Dendritic cell treated with granulocyte-macrophage colony-stimulating factor and Interleukin-4, amounts not matched to agents 40 ng/mL and 50 ng/mL, for 4 days (primary cell): ENCODE data around the gene ALOX15.
"Not testable (repeated sequence)": the region's sequence is repeated elsewhere in the genome, so short reads cannot be mapped to it uniquely, and the experiment has no call there.

Experiments
- H3K27ac Mint-ChIP-seq: one replicate; pipeline ENCODE4 v1.8.0; 2022; ENCODE audit warnings: mild to moderate bottlenecking, mixed read lengths
- H3K27me3 Mint-ChIP-seq: one replicate; pipeline ENCODE4 v1.8.0; 2022; ENCODE audit warnings: mild to moderate bottlenecking, mixed read lengths
- H3K36me3 Mint-ChIP-seq: one replicate; pipeline ENCODE4 v1.8.0; 2022; ENCODE audit warnings: low read depth, mixed read lengths
- H3K4me1 Mint-ChIP-seq: one replicate; pipeline ENCODE4 v1.8.0; 2022; ENCODE audit warnings: low read depth, mixed read lengths
- H3K4me3 Mint-ChIP-seq: one replicate; pipeline ENCODE4 v1.8.0; 2022; ENCODE audit warnings: mild to moderate bottlenecking, moderate library complexity, mixed read lengths
- H3K9me3 Mint-ChIP-seq: one replicate; pipeline ENCODE4 v1.8.0; 2022; ENCODE audit warnings: mixed read lengths
- intact Hi-C: fragments of 100-400 bp; cut with micrococcal nuclease; formaldehyde crosslinking; loops from one replicate; pipeline ENCODE4 v1.15.0; 2022

Gene ALOX15

DNA sequence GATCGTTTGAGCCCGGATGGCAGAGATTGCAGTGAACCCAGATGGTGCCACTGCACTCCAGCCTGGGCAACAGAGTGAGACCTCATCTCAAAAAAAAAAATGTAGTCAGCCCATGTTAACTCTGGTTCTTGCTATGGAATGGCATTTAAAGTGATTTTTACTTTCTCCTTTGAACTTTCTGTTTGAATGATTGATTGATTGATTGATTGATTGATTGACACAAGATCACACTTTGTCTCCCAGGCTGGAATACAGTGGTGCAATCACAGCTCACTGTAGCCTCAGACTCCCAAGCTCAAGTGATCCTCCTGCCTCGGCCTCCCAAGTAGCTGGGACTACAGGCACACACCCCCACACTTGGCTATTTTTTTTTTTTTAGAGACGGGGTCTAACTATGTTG is 40.2 kb downstream of the ALOX15 start:
- H3K27me3 Mint-ChIP-seq: peaks cover 52% of the 10 kb centered on the region
- H3K36me3 Mint-ChIP-seq: no peaks in the 10 kb centered on the region
- no peak overlapping the region for H3K4me3 Mint-ChIP-seq
- H3K4me1 Mint-ChIP-seq: peaks cover 6% of the 10 kb centered on the region
- no peak overlapping the region for H3K27ac Mint-ChIP-seq
- intact Hi-C loops: no loop called here
- H3K9me3 Mint-ChIP-seq: no peaks in the 10 kb centered on the region

DNA sequence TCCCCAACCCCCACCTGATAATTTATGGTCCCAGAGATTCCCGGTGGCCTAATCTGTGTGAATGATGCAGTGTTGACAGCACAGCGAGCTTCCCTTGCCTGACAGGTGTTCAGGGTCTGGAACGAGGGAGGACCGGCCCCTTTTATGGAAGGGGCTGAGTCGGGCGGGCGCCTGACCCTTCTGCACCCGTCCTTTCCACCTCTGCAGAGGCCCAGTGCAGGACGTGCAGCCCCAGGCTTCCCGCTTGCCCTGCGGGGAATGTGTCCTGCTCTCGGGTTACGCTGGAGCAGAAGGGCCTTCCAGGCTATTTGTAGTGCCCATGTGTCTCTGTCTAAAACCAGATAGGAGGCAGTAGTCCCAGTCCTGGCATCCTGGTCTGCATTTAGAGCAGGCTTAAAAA is 40.9 kb downstream of the ALOX15 start:
- H3K9me3 Mint-ChIP-seq: no peaks in the 10 kb centered on the region
- intact Hi-C loops: no loop called here
- no peak overlapping the region for H3K4me3 Mint-ChIP-seq
- H3K4me1 Mint-ChIP-seq: peaks cover 4% of the 10 kb centered on the region
- H3K27ac Mint-ChIP-seq: no peak overlapping the region
- peaks cover 55% of the 10 kb centered on the region for H3K27me3 Mint-ChIP-seq
- H3K36me3 Mint-ChIP-seq: no peaks in the 10 kb centered on the region

DNA sequence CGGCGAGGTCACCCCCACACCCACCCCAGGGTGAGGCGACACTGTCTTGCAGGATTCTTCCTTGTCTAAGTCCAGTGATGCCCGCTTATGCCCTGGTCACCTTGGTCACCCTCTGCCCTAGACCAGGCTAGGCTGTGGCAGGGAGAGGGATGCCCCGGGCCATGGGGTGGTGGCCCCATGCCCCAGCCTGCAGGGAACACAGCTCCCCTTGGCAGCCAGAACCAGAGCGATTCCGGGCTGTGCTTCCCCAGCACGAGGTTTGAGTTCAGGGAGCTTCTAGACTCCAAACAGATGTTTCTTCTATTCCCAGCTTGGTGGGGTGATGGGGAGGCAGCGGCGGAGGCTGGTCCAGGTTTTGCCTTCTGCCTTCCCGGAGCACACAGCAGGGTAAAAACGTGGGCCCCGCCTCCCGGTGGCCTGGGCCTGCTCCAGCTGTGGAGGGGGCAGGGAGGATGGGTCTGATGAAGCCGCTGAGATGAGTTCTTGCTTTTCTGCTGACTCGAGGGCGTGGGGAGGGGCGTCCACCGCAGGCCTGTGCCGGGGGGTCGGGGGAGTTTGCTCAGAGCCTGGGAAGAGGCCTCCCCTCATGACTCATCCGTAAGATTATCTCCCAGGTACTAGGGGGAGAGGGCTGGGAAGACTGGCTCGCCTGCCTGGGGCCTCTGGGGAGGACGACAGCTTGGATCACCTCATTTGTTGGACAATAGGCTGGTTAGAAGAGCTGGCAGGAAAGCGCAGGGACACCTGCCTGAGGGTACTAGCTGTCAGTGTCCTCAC is 41.8 kb downstream of the ALOX15 start:
- intact Hi-C loops: no loop called here

DNA sequence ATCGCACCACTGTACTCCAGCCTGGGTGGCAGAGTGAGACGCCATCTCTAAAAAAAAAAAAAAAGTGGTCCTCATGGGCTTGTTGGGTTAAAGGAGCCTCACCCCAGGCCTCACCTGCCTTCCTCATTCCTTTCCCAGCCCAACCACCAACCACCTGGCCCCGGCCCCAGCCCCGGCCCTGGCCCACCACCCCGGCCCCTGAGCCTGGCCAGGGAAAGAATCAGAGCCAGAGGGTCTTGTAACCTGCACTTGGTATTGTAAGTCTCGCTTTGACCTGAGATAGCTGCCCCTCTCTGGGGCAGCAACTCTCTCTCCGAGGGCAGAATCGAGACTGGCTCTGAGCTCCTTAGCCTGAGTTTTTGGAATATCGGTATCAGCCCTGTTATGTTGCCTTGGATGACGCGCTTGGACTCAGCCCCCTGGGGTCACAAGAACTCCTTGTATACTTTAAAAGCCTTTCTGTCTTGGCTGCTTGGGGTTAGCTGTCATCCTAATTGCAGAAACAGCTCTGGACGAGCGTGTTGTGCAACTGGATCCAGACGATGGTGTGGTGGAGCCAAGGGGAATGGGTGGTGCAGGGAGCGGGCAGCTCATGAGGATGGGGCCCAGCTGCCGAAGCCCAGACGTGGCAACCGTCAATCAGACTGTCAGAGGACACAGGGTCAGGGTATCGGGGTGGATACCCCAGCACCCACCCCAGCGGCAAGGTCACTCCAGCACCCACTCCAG is 42.5 kb downstream of the ALOX15 start:
- Mint-ChIP-seq H3K36me3 (no peaks in the 10 kb centered on the region), H3K4me3 (no peak overlapping the region), H3K27me3 (peaks cover 59% of the 10 kb centered on the region), H3K4me1 (peaks cover 10% of the 10 kb centered on the region), H3K27ac (no peak overlapping the region), H3K9me3 (no peaks in the 10 kb centered on the region)
- intact Hi-C loops: no loop called here

More for the DNA sequence above, 41.8 kb downstream of the ALOX15 start:
- no peak overlapping the region for H3K4me3 Mint-ChIP-seq
- H3K36me3 Mint-ChIP-seq: no peaks in the 10 kb centered on the region
- H3K4me1 Mint-ChIP-seq: peaks cover 10% of the 10 kb centered on the region
- peaks cover 62% of the 10 kb centered on the region for H3K27me3 Mint-ChIP-seq
- no peak overlapping the region for H3K27ac Mint-ChIP-seq
- no peaks in the 10 kb centered on the region for H3K9me3 Mint-ChIP-seq

DNA sequence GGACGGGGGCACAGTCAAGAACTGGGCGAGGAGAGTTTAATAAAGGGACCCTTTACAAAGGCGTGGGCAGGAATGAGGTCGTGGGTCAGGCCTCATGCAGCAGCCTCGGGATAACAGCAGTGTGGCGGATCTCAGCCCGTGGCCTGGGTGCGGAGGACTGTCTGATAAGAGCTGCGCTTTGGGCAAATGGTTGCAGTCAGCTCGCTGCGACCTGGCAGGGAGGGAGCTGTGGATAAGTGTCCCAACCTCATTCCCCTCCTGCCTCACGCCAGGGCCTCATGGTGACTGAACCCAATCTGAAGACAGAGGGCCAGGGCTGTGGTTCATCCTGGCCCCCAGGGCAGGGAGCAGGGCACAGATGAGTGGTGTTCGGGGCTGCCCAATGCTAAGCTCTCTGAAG is 43.5 kb downstream of the ALOX15 start:
- intact Hi-C loops: no loop called here
- H3K9me3 Mint-ChIP-seq: no peaks in the 10 kb centered on the region
- H3K27ac Mint-ChIP-seq: no peak overlapping the region

DNA sequence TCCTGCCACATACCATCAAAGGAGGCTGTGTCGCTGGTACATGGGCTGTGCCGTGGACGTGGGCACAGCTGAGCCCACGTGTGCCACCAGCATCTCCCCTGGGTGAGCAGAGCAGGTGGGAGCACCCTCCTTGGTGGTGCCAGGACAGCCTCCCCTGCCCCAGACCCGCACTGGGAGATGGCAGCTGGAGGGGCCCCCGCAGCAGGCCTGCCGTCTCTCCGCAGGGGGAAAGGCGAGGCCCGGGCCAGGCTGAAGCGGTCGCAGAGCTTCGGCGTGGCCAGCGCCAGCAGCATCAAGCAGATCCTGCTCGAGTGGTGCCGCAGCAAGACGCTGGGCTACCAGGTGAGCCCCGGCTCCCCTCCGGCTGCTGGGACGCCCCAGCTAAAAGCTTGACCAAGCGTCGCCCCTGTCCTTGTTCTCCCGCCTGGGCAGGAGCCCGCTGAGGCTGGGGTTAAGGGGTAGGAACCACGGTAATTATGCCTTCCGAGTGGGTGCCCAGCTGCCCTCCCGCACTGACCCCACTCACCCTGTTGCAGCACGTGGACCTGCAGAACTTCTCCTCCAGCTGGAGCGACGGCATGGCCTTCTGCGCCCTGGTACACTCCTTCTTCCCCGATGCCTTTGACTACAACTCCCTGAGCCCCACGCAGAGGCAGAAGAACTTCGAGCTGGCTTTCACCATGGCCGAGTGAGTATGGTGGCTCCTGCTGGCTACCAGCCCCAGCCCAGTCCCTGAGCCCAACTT is 44.7 kb downstream of the ALOX15 start:
- Mint-ChIP-seq H3K4me3 (no peak overlapping the region), H3K27ac (no peak overlapping the region), H3K36me3 (no peaks in the 10 kb centered on the region), H3K4me1 (peaks cover 20% of the 10 kb centered on the region), H3K9me3 (no peaks in the 10 kb centered on the region), H3K27me3 (peaks cover 60% of the 10 kb centered on the region)
- intact Hi-C loops: no loop called here

More for the DNA sequence above, 43.5 kb downstream of the ALOX15 start:
- Mint-ChIP-seq H3K36me3 (no peaks in the 10 kb centered on the region), H3K4me1 (peaks cover 10% of the 10 kb centered on the region), H3K27me3 (peaks cover 59% of the 10 kb centered on the region), H3K4me3 (no peak overlapping the region)

DNA sequence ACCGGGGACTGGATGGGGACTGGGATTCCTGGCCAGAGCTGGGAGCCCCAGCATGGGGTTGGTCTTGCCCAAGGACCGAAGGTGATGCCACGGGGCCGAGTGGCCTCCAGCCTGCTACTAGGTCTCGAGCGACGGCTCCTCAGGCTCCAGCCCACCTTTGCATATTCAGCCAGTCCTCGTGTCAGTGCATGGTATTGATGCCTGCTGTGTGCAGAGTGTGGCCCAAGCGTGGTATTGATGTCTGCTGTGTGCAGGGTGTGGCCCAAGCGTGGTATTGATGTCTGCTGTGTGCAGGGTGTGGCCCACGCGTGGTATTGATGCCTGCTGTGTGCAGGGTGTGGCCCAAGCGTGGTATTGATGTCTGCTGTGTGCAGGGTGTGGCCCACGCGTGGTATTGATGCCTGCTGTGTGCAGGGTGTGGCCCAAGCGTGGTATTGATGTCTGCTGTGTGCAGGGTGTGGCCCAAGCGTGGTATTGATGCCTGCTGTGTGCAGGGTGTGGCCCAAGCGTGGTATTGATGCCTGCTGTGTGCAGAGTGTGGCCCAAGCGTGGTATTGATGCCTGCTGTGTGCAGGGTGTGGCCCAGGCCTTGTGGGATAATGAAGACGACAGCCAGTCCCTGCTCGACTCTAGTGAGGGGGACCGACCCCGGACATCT is 45.7 kb downstream of the ALOX15 start:
- H3K36me3 Mint-ChIP-seq, H3K4me3 Mint-ChIP-seq, H3K9me3 Mint-ChIP-seq, H3K27ac Mint-ChIP-seq, intact Hi-C loops: not testable (repeated sequence)
- Mint-ChIP-seq H3K27me3 (peaks cover 69% of the 10 kb centered on the region), H3K4me1 (peaks cover 29% of the 10 kb centered on the region)

DNA sequence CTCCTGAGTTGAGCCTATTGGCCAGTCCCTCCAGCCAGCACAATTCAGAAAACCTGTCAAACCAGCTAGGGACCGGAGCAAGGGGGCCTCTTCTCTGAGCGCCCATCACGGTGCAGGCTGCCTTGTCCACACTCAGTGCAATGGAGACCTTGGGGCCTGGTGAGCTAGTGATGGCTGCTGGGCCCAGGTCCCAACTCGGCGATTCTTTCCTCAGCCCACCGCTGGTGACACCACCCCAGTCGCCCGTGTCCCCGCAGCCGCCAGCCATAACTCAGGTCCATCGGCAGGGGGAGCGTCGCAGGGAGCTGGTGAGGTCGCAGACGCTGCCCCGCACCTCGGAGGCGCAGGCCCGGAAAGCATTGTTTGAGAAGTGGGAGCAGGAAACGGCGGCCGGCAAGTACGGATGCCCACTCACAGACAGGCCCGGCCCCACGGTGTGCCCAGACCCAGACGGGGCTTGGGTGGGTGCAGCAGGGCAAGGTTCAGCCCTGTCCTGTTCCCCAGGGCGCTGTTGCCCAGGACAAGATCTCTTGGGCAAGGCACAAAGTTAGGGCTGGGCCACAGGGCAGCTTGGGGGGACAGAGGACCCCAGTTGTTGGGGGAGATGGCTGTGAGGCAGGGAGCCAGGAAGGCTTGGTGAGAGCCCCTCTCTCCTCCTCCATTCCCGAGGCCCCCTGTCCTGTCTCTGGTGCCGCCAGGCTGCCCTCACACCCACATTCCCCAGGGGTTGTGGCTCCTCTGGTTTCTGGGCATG is 46.4 kb downstream of the ALOX15 start:
- Mint-ChIP-seq H3K4me3 (no peak overlapping the region), H3K27ac (peak overlapping the region; percentile 3), H3K4me1 (peaks cover 35% of the 10 kb centered on the region), H3K9me3 (no peaks in the 10 kb centered on the region), H3K36me3 (no peaks in the 10 kb centered on the region), H3K27me3 (peaks cover 71% of the 10 kb centered on the region)
- intact Hi-C loops: no loop called here

DNA sequence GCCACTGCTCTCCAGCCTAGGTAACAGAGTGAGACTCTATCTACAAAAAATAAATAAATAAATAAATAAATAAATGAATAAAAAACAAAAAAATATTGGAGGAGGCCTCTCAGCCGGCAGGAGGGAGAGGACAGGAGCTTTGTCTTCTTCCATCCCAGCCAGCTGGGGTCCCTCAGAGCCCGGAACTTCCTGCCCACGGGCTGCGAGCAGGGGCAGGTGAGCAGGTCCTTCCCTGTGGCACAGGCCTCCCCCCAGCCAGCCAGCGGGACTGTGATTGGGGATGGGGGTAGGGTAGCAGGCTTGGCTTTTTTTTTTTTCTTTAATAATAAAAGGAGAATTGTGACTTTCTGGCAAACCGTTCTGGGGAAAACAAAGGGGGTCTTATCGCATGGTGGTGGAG is 47.1 kb downstream of the ALOX15 start:
- Mint-ChIP-seq H3K4me1 (peaks cover 35% of the 10 kb centered on the region), H3K4me3 (no peak overlapping the region), H3K27ac (no peak overlapping the region), H3K9me3 (no peaks in the 10 kb centered on the region), H3K36me3 (no peaks in the 10 kb centered on the region), H3K27me3 (peaks cover 67% of the 10 kb centered on the region)
- intact Hi-C loops: no loop called here

DNA sequence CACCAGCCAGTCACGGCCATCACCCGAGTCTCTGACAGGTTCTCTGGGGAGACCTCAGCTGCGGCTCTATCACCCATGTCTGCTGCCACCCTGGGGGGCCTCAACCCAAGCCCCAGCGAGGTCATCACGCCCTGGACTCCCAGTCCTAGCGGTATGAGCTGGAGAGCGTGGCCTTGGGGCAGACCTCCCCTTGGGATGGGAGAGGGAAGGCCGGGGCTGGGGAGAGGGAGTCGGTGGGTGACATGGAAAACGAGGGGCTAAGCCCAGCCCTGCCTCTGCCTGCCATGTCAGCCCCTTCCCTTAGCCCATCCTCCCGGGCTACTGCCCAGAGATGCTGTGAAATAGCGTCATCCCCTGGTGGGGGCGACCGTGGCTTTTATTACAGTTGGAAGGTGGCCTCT is 48.5 kb downstream of the ALOX15 start:
- no peak overlapping the region for H3K4me3 Mint-ChIP-seq
- intact Hi-C loops: no loop called here
- no peaks in the 10 kb centered on the region for H3K36me3 Mint-ChIP-seq
- no peaks in the 10 kb centered on the region for H3K9me3 Mint-ChIP-seq
- H3K27ac Mint-ChIP-seq: no peak overlapping the region
- peaks cover 35% of the 10 kb centered on the region for H3K4me1 Mint-ChIP-seq
- peaks cover 73% of the 10 kb centered on the region for H3K27me3 Mint-ChIP-seq

DNA sequence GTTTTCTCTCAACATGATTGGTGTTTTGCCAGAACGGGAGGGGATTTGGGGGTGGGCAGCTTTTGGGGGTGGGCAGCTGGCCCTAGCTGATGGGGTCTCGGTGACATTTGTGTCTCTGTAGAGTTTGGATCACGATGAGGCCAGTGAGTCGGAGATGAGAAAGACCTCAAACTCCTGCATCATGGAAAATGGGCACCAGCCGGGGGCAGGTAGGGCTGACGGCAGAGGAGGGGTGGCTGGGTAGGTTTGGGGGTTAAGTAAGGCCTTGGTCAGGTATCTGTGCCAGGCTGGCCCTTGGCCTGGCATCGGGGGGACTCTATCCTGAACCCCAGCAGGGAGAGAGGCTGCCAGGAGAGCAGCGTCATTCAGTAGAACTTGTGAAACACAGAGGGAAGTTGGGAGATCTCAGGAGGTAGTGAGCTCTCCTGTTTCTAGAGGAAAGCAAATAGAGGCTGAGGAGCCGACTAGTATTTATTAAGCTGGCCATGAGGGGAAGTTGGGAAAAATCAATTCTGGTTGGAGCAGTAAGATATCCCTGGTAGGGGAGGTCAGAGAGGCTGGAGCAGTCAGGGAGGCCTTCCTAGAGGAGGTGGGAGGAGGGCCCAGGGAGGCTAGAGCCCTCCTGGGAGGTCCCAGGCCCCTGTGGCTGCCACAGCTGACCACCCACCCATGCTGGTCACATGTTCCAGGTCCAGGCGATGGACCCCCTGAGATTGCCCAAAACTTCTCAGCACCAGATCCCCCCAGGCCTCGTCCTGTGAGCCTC is 49.1 kb downstream of the ALOX15 start:
- Mint-ChIP-seq H3K9me3 (no peaks in the 10 kb centered on the region), H3K36me3 (no peaks in the 10 kb centered on the region), H3K4me3 (no peak overlapping the region), H3K4me1 (peaks cover 35% of the 10 kb centered on the region), H3K27ac (no peak overlapping the region), H3K27me3 (peaks cover 73% of the 10 kb centered on the region)
- intact Hi-C loops: no loop called here

DNA sequence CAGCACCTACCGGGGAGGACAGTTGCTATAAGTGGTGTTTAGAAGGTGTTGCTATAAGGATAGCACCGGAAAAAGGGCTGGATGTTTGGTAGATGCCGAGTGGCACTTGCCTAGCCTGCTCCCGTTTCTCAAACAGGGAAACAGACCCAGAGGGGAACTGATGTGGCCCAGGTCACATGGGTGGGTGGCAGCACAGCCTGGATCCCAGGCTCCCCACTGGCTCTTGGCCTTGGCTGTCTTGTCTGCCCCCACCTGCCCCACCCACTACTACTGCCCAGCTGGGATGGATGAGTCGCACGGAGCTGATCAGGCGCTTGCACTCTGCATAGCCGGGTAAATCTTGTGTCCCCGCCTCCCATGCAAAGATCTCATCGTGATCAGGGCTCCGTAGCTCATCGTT is 49.9 kb downstream of the ALOX15 start:
- peaks cover 35% of the 10 kb centered on the region for H3K4me1 Mint-ChIP-seq
- intact Hi-C loops: no loop called here

More for the DNA sequence above, 49.9 kb downstream of the ALOX15 start:
- no peaks in the 10 kb centered on the region for H3K9me3 Mint-ChIP-seq
- H3K27ac Mint-ChIP-seq: no peak overlapping the region
- no peak overlapping the region for H3K4me3 Mint-ChIP-seq
- H3K36me3 Mint-ChIP-seq: no peaks in the 10 kb centered on the region
- H3K27me3 Mint-ChIP-seq: peaks cover 76% of the 10 kb centered on the region
